ENCODE measurements around the gene ACOD1.

DNA sequence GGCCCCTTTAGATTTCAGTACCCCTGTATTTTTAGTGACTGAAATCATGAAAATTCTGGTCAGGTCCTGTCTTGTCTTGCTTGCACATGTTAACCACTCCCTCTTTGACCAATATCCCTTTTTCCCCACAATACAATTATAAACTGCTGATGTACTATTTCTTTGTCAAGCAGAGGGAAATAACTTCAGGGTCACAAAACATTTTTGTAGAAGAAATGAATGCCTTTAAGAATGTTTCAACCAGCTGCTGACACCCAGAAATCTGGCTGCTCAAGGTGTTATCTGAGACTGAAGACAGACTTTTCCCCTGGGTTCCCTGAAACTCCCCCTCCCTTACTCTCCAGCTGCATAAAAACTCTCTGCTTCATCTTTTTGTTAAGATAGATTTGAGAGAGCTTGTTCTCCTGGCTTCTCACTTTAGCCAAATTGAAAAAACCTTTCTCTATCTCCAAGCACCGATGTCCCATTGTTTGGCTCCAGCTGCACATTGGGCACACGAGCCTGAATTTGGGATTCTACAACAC lies 18.4 kb upstream of the ACOD1 start:
- TF ChIP-seq ZNF274 (IDR thresholded peaks at IDR 0.05; ENCODE audit: low read depth, low read length) (no peak), YY1 (IDR thresholded peaks at IDR 0.05; ENCODE audit: insufficient read depth, insufficient read length) (no peak), SUZ12 (IDR thresholded peaks at IDR 0.05; ENCODE audit: extremely low read depth, insufficient read depth, insufficient read length) (no peak)
